ENCODE data around the gene NUMB. TPM values are rescaled to one million over a fixed set of nuclear protein-coding genes. Genes with fewer than 3 reads are reported as not detected.

The NUMB gene
- total RNA-seq, 2 experiments from 2014 or later, result 27.9 to 31.5 TPM

DNA sequence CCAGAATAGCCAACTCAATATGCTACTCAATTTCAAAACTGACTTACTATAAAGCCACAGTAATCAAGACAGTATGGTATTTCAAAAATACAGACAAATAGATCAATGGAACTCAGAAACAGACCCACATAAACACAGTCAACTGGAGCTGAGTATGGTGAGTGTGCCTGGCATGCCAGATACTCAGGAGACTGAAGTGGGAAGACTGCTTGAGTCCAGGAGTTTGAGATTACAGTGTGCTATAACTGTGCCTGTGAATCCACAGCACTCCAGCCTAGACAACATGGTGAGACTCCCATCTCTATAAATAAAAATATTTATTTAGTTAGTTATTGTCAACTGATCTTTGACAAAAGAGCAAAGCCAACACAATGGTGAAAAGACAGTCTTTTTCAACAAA is 81.8 kb downstream of the NUMB start:
- no peaks in the 10 kb centered on the region for H3K9me3 ChIP-seq (ENCODE audit: control insufficient read depth in 1 of 2, insufficient read depth in 1 of 2, low read length in 2 of 2)
- TF ChIP-seq, protein P1, sequence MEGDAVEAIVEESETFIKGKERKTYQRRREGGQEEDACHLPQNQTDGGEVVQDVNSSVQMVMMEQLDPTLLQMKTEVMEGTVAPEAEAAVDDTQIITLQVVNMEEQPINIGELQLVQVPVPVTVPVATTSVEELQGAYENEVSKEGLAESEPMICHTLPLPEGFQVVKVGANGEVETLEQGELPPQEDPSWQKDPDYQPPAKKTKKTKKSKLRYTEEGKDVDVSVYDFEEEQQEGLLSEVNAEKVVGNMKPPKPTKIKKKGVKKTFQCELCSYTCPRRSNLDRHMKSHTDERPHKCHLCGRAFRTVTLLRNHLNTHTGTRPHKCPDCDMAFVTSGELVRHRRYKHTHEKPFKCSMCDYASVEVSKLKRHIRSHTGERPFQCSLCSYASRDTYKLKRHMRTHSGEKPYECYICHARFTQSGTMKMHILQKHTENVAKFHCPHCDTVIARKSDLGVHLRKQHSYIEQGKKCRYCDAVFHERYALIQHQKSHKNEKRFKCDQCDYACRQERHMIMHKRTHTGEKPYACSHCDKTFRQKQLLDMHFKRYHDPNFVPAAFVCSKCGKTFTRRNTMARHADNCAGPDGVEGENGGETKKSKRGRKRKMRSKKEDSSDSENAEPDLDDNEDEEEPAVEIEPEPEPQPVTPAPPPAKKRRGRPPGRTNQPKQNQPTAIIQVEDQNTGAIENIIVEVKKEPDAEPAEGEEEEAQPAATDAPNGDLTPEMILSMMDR (IDR thresholded peaks at IDR 0.05), result no peak
- DNase-seq (no peak), ATAC-seq (ENCODE audit: poor library complexity) (no peak)
- H3K27ac ChIP-seq (ENCODE audit: low read depth in 1 of 2, low read length in 2 of 2), result no peak overlapping the region
- H3K4me3 ChIP-seq (ENCODE audit: low read length), result no peak overlapping the region
- no peaks in the 10 kb centered on the region for H3K27me3 Mint-ChIP-seq
- H3K4me1 ChIP-seq (ENCODE audit: insufficient read depth, low read length), result no peaks in the 10 kb centered on the region
- no peak overlapping the region for H3K27ac Mint-ChIP-seq
- H3K4me1 Mint-ChIP-seq (ENCODE audit: low read depth), result peaks cover 15% of the 10 kb centered on the region
- H3K36me3 Mint-ChIP-seq (ENCODE audit: low read depth), result peaks cover 28% of the 10 kb centered on the region
- intact Hi-C loops (cut with DNase I, micrococcal nuclease), result no loop called here
- no peaks in the 10 kb centered on the region for H3K36me3 ChIP-seq (ENCODE audit: insufficient read depth, low read length)
- no peak overlapping the region for H3K4me3 Mint-ChIP-seq
- no peaks in the 10 kb centered on the region for H3K27me3 ChIP-seq (ENCODE audit: control insufficient read depth in 1 of 2, insufficient read depth in 2 of 2, low read length in 2 of 2)
- ChIA-PET POLR2A (no interaction called here), CTCF (no interaction called here)
- no peaks in the 10 kb centered on the region for H3K9me3 Mint-ChIP-seq

DNA sequence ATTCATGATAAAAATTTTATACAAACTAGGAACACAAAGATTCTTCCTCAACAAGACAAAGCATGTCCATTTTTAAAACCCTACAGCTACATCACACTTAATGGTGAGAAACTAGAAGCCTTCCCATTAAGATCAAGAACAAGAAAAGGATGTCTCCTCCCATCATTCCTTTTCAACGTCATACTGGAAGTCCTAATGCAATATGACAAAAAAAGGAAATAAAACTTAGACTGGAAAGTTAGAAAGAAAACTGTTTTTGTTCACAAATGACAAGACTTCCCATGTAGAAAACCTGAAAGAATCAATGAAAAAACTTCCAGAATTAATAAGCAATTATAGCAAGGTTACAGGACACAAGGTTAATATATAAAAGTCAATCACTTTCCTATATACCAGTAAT is 82.5 kb downstream of the NUMB start:
- Mint-ChIP-seq H3K4me3 (no peak overlapping the region), H3K4me1 (ENCODE audit: low read depth) (peaks cover 10% of the 10 kb centered on the region), H3K9me3 (no peaks in the 10 kb centered on the region), H3K36me3 (ENCODE audit: low read depth) (peaks cover 21% of the 10 kb centered on the region), H3K27me3 (no peaks in the 10 kb centered on the region), H3K27ac (no peak overlapping the region)
- no peaks in the 10 kb centered on the region for H3K27me3 ChIP-seq (ENCODE audit: control insufficient read depth in 1 of 2, insufficient read depth in 2 of 2, low read length in 2 of 2)
- ATAC-seq (ENCODE audit: poor library complexity) (no peak), DNase-seq (no peak)
- H3K4me1 ChIP-seq (ENCODE audit: insufficient read depth, low read length), result no peaks in the 10 kb centered on the region
- H3K27ac ChIP-seq (ENCODE audit: low read depth in 1 of 2, low read length in 2 of 2), result no peak overlapping the region
- TF ChIP-seq, protein P1 (IDR thresholded peaks at IDR 0.05), result no peak
- CTCF ChIA-PET, result no interaction called here
- no peak overlapping the region for H3K4me3 ChIP-seq (ENCODE audit: low read length)
- H3K9me3 ChIP-seq (ENCODE audit: control insufficient read depth in 1 of 2, insufficient read depth in 1 of 2, low read length in 2 of 2), result no peaks in the 10 kb centered on the region
- POLR2A ChIA-PET, result no interaction called here
- no peaks in the 10 kb centered on the region for H3K36me3 ChIP-seq (ENCODE audit: insufficient read depth, low read length)
- intact Hi-C loops (cut with DNase I, micrococcal nuclease), result no loop called here

- H3K27me3 Mint-ChIP-seq, result no peaks in the 10 kb centered on the region
- no peak overlapping the region for H3K27ac Mint-ChIP-seq
- H3K27me3 ChIP-seq (ENCODE audit: control insufficient read depth in 1 of 2, insufficient read depth in 2 of 2, low read length in 2 of 2), result no peaks in the 10 kb centered on the region
- ChIA-PET POLR2A (interaction anchor here (1.2 kb wide), 1 partner anchor 11 kb away, joined by 3 read pairs; no protein-coding TSS in a partner anchor), CTCF (no interaction called here)
- no peaks in the 10 kb centered on the region for H3K4me1 ChIP-seq (ENCODE audit: insufficient read depth, low read length)
- H3K27ac ChIP-seq (ENCODE audit: low read depth in 1 of 2, low read length in 2 of 2), result no peak overlapping the region
- TF ChIP-seq, protein P1 (IDR thresholded peaks at IDR 0.05), result no peak
- peaks cover 5% of the 10 kb centered on the region for H3K36me3 Mint-ChIP-seq (ENCODE audit: low read depth)
- ATAC-seq (ENCODE audit: poor library complexity) (no peak), DNase-seq (no peak)
- H3K9me3 ChIP-seq (ENCODE audit: control insufficient read depth in 1 of 2, insufficient read depth in 1 of 2, low read length in 2 of 2), result no peaks in the 10 kb centered on the region
- intact Hi-C loops (cut with DNase I, micrococcal nuclease), result no loop called here
- no peak overlapping the region for H3K4me3 ChIP-seq (ENCODE audit: low read length)
- peaks cover 5% of the 10 kb centered on the region for H3K4me1 Mint-ChIP-seq (ENCODE audit: low read depth)
- no peaks in the 10 kb centered on the region for H3K36me3 ChIP-seq (ENCODE audit: insufficient read depth, low read length)
- H3K4me3 Mint-ChIP-seq, result no peak overlapping the region
- no peaks in the 10 kb centered on the region for H3K9me3 Mint-ChIP-seq
Measured at GRCh38 chr14:73374218-73374617, 84.1 kb downstream of the NUMB start.

All from CD4-positive, alpha-beta T cell (primary cell).